ENCODE results near the gene NPIPB9.
"Not testable (repeated sequence)": the region's sequence is repeated elsewhere in the genome, so short reads cannot be mapped to it uniquely, and the experiment has no call there.

Gene NPIPB9

GRCh38 chr16:28751487-28751886 lies at the start of gene NPIPB9:
TSS of gene NPIPB9 (plus strand) at chr16:28751787.
- intact Hi-C loops (cut with DNase I); DNase-seq: not testable (repeated sequence)

GRCh38 chr16:28704246-28704645 lies 47.3 kb upstream of the NPIPB9 start:
- intact Hi-C loops (cut with DNase I), result not testable (repeated sequence)
- peak in 1 of 10 donors; percentile 37 for DNase-seq

GRCh38 chr16:28711220-28712083 lies 40.1 kb upstream of the NPIPB9 start, which contains the start of gene EIF3C:
TSS of gene EIF3C (plus strand) at chr16:28711464. CDS start at chr16:28711687, 223 bp downstream.
- intact Hi-C loops (cut with DNase I), result not testable (repeated sequence)

DNA sequence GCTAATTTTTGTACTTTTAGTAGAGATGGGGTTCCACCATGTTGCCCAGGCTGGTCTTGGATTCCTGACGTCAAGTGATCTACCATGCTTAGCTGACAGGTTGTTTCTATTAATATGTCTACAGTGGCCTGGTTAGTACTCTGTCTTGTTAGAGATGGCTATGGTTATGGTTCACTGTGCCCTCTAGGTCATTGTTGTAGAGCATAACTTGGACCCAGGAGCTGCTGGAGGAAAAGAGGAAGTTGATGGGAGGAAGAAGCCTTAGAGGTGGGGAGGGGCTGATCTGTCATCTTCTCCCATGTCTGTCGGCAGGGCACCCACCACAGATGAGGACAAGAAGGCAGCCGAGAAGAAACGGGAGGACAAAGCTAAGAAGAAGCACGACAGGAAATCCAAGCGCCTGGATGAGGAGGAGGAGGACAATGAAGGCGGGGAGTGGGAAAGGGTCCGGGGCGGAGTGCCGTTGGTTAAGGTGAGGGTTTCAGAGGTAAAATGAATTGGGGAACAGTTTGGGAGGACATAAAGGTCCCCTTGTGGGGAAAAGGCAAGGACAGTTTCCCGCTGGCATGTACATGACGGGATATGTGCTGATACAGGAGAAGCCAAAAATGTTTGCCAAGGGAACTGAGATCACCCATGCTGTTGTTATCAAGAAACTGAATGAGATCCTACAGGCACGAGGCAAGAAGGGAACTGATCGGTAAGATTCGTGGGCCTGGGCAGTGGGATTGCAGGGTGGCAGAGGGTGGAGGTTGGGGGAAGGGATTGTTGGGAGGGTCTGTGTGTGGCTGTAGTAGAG lies 28.5 kb upstream of the NPIPB9 start:
- intact Hi-C loops (cut with DNase I), result not testable (repeated sequence)
- DNase-seq, result peak in 1 of 10 donors; percentile 46

More at GRCh38 chr16:28711220-28712083, 40.1 kb upstream of the NPIPB9 start, which contains the start of gene EIF3C:
- not testable (repeated sequence) for DNase-seq

DNA sequence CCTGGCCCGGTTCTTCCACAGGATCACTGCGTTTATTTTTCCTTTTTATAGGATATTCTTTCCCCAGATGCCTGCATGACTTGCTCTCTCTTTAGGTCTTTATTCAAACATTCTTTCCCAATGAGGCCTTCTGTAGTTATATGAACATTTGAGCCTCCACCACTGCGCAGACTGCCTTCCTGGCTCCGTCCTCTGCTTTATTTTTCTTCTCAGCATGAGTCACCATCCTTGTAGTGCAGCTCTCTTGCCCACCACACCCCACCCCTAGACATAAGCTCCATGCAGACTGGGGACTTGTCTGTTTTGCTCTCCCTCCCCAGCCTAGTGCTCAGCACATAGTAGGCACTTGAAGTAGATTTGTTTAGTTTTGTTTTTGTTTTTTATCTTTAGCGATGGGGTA lies 20.3 kb upstream of the NPIPB9 start:
- intact Hi-C loops (cut with DNase I); DNase-seq: not testable (repeated sequence)

DNA sequence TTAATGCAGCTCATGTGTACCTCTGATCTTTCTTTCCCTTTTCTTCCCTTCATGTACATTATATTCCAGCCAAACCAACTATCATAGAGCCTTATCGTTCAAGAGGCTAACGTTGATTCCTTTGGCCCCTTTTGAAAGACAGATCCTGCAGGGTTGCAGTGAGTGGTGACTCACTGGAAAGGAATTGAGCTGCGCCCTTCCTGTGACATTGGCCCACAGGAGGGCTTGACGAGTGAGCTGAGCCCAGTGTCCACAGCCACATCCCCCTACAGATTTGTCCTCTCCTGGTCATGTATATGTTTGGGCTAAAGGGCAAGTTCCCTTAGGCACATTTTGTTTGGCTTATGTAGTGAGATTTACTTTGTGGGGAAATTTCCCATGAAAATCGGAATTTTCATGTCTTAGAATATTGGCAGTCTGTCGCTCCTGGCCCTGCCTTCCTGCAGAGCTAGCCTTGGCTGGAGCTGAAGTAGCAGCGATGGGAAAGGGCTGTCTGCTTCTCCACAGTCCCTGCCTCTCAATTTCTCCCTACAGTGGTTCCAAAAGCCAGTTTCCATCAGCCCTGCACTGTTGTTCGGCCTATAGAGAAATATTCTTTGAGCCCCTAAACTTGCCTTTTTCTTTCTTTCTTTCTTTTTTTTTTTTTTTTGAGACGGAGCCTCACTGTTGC lies 19.0 kb upstream of the NPIPB9 start:
- intact Hi-C loops (cut with DNase I); DNase-seq: not testable (repeated sequence)

DNA sequence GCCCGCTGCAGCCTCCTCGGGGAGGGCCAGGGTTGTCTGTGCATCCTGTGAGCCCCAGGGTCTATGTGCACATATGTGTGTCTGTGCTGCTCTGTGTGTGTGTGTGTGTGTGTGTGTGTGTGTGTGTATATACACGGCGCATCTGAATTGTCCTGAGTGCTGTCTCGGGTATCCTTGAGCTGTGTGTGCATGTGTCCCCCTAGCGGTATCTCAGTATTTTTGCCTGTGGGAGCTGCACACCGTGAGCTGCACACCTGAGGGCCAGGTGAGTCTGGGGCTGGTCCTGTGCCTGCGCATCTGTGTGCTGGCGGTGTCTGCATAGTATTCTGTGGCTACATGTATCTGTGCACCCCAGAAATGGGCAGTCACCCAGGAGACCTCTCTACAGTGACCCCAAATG lies 11.8 kb upstream of the NPIPB9 start:
- intact Hi-C loops (cut with DNase I), result not testable (repeated sequence)
- DNase-seq, result peak in 1 of 10 donors; percentile 6

DNA sequence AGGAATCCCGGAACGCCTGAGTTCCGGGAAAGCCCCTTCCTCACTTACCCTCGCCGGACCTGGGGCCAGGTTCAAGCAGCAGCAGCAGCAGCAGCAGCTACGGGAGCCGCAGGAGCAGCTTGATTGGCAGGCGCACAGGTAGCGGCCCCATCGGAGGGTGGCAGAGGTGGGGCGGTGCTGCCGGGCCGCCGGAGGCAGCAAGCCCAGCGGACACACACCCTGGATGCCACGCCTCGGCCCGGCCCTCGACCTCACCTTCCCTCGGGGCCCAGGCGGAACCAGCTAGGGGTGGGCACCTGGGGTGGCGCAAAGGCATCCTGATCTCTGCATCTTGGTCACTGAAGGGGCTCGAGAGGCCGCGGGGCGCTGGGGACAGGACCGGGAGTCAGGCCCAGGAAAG lies 11.0 kb upstream of the NPIPB9 start:
- intact Hi-C loops (cut with DNase I), result not testable (repeated sequence)
- peak in 2 of 10 donors; percentile 32 to 77 for DNase-seq

GRCh38 chr16:28741295-28741694 lies 10.3 kb upstream of the NPIPB9 start:
- intact Hi-C loops (cut with DNase I), result not testable (repeated sequence)

DNA sequence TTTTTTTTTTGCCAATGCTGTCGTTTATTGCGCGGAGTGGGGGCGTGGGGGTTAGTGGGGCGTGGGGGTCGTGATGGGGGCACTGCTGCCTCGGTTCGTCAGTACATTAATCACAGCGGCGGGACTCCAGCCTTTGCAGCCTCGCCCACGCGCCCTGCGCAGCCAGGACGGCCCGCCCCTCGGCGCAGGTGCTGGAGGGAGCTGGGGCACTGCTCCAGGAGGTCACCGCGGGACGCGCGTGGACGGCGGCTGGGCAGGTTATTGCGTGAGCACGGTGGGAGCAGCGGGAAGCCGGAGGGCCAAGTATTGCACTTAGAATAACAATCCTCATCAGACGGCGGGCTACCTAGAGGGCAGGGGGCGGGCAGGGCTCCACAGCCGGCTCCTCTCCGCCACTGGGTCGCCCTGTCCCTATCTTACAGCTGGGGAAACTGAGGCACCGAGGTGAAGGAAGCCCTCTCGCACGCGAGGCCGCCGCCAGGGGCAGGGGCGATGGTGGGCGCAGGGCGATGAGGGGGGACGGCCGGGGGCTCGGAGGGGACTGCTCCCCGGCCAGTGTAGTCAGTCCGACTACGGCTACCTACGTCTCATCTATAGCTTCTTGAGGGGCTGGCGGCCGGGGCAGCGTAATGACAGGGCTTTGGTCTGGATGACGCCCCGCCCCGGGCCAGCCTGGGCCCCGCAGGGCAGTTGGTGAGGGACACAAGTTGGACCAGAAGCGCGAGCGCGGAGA lies 4.8 kb upstream of the NPIPB9 start:
- peak in 2 of 10 donors; percentile 9 to 64 for DNase-seq
- intact Hi-C loops (cut with DNase I), result not testable (repeated sequence)

More at GRCh38 chr16:28741295-28741694, 10.3 kb upstream of the NPIPB9 start:
- DNase-seq, result peak in 1 of 10 donors; percentile 42

DNA sequence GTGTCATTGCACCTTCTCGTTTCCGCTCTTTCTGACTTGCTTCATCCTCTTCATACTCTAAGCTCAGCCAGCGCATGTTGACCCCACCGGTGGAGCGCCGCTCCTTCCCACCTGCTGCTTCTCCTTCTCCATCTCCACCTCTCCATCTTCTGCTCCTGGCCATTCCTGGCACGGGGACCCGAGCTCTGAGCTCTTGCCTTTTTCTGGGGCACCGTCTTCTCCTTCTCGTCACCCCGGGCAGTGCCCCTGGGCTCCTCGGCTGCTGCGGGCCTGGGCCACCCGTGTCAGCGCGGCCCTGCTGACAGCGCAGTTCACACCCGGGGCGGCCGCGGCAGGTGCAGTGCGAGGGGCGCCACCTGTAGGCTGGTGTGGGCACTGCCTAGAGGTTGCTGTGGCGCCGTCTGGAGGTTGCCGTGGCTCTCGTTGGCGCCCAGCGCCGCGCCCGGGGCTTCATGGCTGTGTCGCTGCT lies 1.6 kb upstream of the NPIPB9 start:
- DNase-seq, result peak in 4 of 10 donors; percentile 6 to 82 (median 55)
- intact Hi-C loops (cut with DNase I), result not testable (repeated sequence)

- DNase-seq; intact Hi-C loops (cut with DNase I): not testable (repeated sequence)
Measured at GRCh38 chr16:28750469-28751067, 1.0 kb upstream of the NPIPB9 start.

DNA sequence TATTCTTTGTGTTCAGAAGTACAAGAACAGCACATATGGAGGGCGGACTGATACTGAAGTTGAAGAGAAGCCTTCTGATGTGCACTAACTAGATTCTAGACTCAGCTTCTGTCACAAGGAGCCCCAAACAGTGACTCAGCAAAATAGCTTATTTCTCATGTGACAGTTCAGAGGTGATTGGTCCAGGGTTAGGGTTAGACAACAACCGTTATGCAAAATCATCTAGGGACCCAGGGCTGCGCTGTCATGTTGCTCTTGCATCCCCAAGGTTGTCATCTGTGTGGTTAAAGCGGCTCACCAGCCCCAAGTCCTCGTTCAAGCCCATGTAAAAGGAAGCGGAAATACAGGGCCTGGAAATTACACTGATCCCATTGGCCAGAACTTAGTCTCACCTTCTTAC lies 30.1 kb downstream of the NPIPB9 start:
- DNase-seq; intact Hi-C loops (cut with DNase I): not testable (repeated sequence)

- DNase-seq; intact Hi-C loops (cut with DNase I): not testable (repeated sequence)
Measured at GRCh38 chr16:28782357-28782756, 30.8 kb downstream of the NPIPB9 start.

- intact Hi-C loops (cut with DNase I), result not testable (repeated sequence)
- peak in 8 of 10 donors; percentile 33 to 90 (median 50) for DNase-seq
Measured at GRCh38 chr16:28802235-28803019, 50.8 kb downstream of the NPIPB9 start.

DNA sequence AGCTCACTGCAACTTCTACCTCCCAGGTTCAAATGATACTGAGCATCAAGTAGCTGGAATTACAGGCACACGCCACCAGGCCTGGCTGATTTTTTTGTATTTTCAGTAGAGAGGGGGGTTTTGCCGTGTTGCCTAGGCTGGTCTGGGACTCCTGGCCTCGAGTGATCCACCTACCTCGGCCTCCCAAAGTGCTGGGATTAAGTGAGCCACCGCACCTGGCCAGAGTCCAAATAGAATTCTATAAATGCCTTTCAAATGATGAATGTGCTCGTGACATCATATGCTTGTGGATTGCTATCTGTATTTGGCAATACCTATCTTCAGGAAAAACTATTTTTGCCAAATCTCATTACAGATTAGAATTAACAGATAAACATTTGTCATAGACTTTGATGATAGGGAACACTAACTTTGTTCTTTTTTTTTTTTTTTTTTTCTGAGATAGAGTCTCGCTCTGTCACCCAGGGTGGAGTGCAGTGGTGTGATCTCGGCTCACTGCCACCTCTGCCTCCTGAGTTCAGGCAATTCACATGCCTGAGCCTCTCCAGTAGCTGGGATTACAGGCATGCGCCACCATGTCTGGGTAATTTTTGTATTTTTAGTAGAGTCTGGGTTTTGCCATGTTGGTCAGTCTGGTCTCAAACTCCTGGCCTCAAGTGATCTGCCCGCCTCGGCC lies 56.0 kb downstream of the NPIPB9 start:
- intact Hi-C loops (cut with DNase I); DNase-seq: not testable (repeated sequence)

GRCh38 chr16:28820016-28820415 lies 68.4 kb downstream of the NPIPB9 start:
- DNase-seq, result peak in 2 of 10 donors; percentile 6 to 41
- intact Hi-C loops (cut with DNase I), result loop anchor here (5.0 kb wide), 1 partner anchor 127 kb away; no protein-coding TSS in a partner anchor

Measured in posterior cingulate gyrus (tissue), 11 donors.